ENCODE measurements around the gene KCNK13.
"Not testable (repeated sequence)": the region's sequence is repeated elsewhere in the genome, so short reads cannot be mapped to it uniquely, and the experiment has no call there.

KCNK13 gene

DNA sequence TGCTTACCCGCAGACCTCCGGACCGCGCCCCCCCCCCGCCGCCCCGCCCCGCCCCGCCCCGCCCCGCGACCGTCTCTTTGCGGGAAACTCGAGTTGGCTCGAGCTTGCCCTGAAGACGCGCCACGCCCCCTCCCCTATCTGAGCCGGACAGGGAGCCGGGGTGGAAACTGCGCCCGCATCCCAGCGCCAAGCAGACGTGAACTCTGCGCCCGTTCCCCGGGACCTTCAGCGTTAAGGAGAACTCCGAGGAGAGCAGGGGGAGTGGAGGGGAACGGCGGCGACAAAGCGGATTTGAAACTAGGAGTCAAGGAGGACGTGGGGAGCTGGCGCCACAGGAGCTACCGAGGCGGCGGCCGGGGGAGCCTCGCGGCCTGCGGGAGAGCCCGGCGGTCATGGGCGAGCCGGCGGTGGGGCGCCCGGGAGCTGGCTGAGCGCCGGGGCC lies at the start of gene KCNK13:
Gene KCNK13, plus strand, starts transcription at position 310 of the 442 bp plus-strand sequence. CDS start 212 bp downstream, outside the sequence.
- peak in 1 of 2 donors; percentile 18 for DNase-seq

DNA sequence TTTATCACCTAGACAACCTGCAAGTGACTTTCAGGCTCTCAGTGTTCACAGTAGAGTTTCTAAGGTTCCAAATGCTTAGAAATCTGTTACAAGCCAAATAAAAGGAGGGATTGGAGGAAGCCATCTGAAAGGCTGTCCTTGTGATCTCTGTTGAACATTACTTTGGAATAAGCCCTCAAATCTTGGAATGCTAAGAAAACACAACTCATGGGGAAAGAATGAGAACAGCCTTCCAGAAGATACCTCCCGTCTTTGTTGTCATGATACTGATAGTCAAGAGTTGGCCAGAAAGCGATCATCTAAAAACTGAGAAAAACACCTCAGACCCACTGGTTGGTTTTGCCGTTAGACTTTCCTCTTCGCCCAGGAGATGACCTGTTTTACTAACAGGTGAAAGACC lies 44.4 kb upstream of the KCNK13 start:
- DNase-seq = no peak

- no peak for DNase-seq
Observed at GRCh38 chr14:90019824-90020523, 41.8 kb upstream of the KCNK13 start.

DNA sequence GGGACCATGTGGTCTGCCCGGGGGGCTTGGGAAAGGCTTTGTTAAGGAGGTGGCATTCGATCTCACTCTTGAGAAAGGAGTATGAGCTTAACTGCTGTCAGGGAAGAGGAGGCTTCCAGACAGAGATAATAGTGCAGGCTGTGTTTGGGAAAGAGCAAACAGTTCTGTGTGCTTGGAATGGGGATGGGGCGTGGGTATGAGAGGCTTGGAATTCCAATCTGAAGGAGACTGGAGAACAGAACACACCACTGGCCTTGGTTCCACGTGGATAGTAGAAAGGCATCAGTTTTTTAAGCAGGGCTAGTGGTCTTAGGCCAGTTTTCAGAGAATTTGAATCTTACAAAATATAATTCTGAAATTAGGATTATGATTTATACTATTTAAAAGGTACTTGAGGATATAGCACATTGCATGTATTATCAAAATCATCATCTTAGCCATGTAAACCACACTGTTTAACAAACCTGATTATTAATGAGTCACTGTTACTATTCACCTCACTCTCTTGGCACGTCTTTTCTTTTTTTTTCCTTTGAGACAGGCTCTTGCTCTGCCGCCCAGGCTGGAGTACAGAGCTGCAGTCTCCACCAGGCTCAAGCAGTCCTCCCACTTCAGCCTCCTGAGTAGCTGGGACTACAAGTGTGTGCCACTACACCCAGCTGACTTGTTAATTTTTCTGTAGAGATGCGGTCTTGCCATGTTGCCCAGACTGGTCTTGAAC lies 38.5 kb upstream of the KCNK13 start:
- no peak for DNase-seq

- no peak for DNase-seq
Observed at GRCh38 chr14:90024910-90025309, 36.9 kb upstream of the KCNK13 start.

DNA sequence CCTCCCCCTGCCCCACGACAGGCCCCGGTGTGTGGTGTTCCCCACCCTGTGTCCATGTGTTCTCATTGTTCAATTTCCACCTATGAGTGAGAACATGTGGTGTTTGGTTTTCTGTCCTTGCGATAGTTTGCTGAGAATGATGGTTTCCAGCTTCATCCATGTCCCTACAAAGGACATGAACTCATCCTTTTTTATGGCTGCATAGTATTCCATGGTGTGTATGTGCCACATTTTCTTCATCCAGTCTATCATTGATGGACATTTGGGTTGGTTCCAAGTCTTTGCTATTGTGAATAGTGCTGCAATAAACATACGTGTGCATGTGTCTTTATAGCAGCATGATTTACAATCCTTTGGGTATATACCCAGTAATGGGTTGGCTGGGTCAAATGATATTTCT lies 35.2 kb upstream of the KCNK13 start:
- not testable (repeated sequence) for DNase-seq

DNA sequence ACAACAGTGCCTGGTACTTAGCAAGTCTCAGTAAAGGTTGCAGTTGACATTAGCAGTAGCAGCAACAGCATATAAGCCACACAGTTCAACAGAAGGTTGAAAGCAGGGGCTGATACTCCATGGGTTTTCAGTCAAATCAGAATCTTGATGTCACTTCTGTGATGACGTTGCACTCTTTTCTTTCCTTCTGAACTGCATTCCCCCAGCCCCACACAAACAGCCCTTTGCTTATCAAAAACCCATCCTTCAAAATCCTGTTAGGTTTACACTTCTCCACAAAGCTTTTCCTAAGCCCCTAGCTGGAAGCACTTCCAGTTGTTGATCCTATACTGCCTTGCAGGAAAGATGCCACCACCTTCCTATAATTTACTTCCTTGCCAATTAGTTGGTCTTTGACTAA lies 34.0 kb upstream of the KCNK13 start:
- DNase-seq = no peak

GRCh38 chr14:90034156-90034555 lies 27.6 kb upstream of the KCNK13 start:
- DNase-seq = no peak

GRCh38 chr14:90034835-90035525 lies 26.8 kb upstream of the KCNK13 start:
- no peak for DNase-seq

DNA sequence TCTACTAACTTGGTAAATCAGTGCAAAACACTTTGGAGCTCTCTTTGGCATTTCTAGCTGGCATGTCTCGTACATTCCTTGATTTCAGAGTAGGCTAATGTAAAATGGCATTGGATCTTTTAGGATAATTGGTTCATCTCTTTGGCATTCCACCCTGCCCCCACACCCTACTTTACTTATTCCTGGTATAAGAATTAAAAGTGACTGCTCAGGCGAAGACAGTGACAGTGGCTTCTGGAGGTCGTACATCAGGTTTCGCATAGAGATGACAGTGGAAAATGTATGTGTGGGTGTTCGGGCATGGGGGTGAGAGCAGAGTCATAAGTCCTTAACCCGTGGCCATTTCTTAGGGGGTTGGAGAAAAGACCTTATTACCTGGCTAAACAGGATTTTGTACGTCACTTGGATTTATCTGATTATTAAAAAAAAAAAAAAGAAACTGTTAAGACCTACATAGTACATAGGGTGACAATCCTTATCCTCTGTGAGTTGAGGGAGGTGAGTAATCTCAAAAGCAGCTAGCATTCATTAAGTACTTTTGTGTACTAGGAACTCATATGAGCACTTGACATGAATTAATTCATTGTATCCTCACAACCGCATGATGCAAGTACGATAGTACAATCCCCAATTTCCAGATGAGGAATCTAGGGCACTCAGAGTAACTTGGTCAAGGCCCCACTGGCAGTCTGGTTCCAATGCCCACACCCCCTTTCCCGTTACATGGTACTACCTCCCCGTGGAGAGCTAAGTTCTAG lies 22.4 kb upstream of the KCNK13 start:
- DNase-seq = no peak

GRCh38 chr14:90040411-90040810 lies 21.4 kb upstream of the KCNK13 start:
- DNase-seq = no peak

DNA sequence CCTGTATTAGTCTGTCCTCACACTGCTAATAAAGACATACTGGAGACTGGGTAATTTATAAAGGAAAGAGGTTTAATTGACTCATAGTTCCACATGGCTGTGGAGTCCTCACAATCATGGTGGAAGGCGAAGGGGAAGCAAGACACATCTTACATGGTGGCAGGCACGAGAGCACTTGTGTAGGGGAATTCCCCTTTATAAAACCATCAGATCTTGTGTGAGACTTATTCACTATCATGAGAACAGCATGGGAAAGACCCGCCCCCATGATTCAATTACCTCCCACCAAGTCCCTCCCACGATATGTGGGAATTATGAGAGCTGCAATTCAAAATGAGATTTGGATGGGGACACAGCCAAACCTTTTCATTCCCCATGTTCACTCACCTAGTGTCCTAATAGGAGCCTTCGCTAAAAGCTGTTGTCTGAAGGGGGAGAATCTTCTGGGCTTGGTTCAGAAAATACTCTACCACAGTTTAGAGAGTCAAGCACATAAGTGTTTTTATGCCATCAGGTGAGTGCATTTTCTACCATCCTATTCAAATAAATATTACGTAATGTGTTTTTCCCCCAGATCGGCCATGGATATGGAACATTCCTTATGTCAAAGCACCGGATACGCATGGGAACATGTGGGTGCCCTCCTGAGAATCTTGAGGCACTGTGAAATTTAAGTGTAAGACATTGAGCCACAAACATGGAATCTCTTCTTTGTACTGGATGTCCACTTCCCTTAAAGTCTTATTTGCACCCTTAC lies 19.1 kb upstream of the KCNK13 start:
- DNase-seq = no peak

GRCh38 chr14:90045616-90046015 lies 16.2 kb upstream of the KCNK13 start:
- no peak for DNase-seq

GRCh38 chr14:90049390-90049789 lies 12.4 kb upstream of the KCNK13 start:
- DNase-seq = no peak

GRCh38 chr14:90050271-90050670 lies 11.5 kb upstream of the KCNK13 start:
- DNase-seq = no peak

GRCh38 chr14:90053044-90053443 lies 8.8 kb upstream of the KCNK13 start:
- no peak for DNase-seq

GRCh38 chr14:90054803-90055202 lies 7.0 kb upstream of the KCNK13 start:
- no peak for DNase-seq

GRCh38 chr14:90056826-90057225 lies 5.0 kb upstream of the KCNK13 start:
- no peak for DNase-seq

GRCh38 chr14:90058876-90059458 lies 2.8 kb upstream of the KCNK13 start:
- DNase-seq = no peak

- DNase-seq = no peak
Observed at GRCh38 chr14:90060312-90060964, 1.4 kb upstream of the KCNK13 start.

DNA sequence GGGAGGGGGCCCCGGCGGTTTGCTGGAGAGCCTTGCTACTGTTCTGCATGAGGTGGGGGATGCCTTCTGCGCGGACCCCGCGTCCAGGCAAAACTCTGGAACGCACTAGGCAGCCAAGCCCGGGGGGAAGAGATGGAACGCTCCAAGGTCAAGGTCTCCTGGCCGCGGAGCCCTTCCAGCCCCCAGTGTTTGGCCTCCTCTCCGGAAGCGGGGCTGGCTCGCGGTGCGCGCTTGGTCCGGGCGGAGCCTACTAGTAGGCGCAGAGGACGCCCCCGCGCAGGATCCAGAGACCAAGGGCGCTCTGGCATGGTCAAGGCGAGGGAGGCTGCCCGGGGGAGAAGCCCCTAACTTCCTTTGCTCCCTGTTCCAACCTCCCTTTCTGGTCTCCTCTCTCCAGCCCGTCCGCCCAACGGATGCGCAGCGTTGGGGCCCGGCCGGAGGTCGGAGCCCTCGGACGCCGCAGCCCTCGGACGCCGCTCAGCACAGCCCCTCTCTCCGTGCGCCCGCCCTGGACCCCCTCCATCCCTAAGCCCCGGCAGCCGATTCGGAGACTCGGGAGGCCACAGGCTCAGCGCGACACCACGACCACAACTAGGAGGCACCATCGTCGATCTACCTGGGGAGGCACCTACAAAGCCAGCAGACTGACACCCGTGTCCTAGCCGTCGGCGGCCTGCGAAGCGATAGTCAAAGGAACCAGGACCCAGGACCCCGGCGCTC lies 669 bp upstream of the KCNK13 start:
- DNase-seq = no peak

Data from bone marrow (tissue), 2 donors.